Left lung (tissue), 10 donors: ENCODE results near the gene HBA1. TPM values are rescaled to one million over a fixed set of nuclear protein-coding genes. Genes with fewer than 3 reads are reported as not detected.
A peak's percentile ranks its signal among the peaks of the same experiment; 100 is the strongest.

Experiments
- ATAC-seq: fragments of 200-7000 bp; cut with Tn5 transposase; one replicate; pipeline ENCODE4 v1.9.1; 2020; ENCODE audit warnings: moderate library complexity
- DNase-seq, 4 donors: peaks; one replicate each; pipeline ENCODE4 v3.0.0-alpha.2; 2013 to 2020
- H3K27ac ChIP-seq, 2 donors: fragments of 200-600 bp; sonication (generic) in 1 of 2; one replicate each; pipeline versions ENCODE4 v1.5.0 to v1.8.0; 2020 to 2021
- H3K27me3 ChIP-seq, 2 donors: fragments of 200-600 bp; sonication (generic) in 1 of 2; one replicate each; pipeline versions ENCODE4 v1.5.0 to v1.8.0; 2020 to 2021
- H3K36me3 ChIP-seq, 2 donors: fragments of 200-600 bp; sonication (generic) in 1 of 2; one replicate each; pipeline versions ENCODE4 v1.5.0 to v1.8.0; 2020 to 2021
- H3K4me1 ChIP-seq, 2 donors: fragments of 200-600 bp; one replicate each; pipeline ENCODE4 v1.8.0; 2021
- H3K4me3 ChIP-seq, 2 donors: fragments of 200-600 bp; sonication (generic) in 1 of 2; one replicate each; pipeline versions ENCODE4 v1.5.0 to v1.8.0; 2020 to 2021; ENCODE audit warnings: mild to moderate bottlenecking in 1 of 2
- H3K9me3 ChIP-seq, 2 donors: fragments of 200-600 bp; sonication (generic) in 1 of 2; one replicate each; pipeline versions ENCODE4 v1.5.0 to v1.8.0; 2020 to 2021
- CTCF ChIP-seq, 2 donors: fragments of 200-600 bp; sonication (generic) in 1 of 2; IDR thresholded peaks; one replicate each; pipeline versions ENCODE4 v1.5.0 to v1.8.0; 2021; ENCODE audit warnings: antibody characterized with exemption in 2 of 2
- intact Hi-C, 2 donors: fragments of 100-400 bp; cut with DNase I; formaldehyde crosslinking; loops; one replicate each; pipeline versions ENCODE4 v1.11.2 to v1.14.2; 2022
- polyA plus RNA-seq, 6 donors: library from polyadenylated mRNA; unstranded; fragments of 120-200 nt; gene quantifications; one replicate each; pipeline ENCODE4 v1.2.1, GENCODE V29; 2013; ENCODE audit not compliant: insufficient read length in 6 of 6
- total RNA-seq, 2 donors: library from RNA; stranded (reverse); fragmentation: NEBNext Ultra II Directional; extraction: Animal tissue kit (Norgen Biotek cat#: 25700); gene quantifications; one replicate each; pipeline ENCODE4 v1.2.1, GENCODE V29; 2021
- donor health status: DM: no; HTN: yes; CAD: no.
- donor health status: DM: no; HTN: no; CAD: no.

The HBA1 gene
- total and polyA plus RNA-seq, 8 donors: 159 to 3,734 (median 947) TPM

- DNase-seq (no peak), ATAC-seq (no peak)
- Histone ChIP-seq H3K4me3 (no peak overlapping the region), H3K27ac (no peak overlapping the region), H3K4me1 (no peaks in the 10 kb centered on the region), H3K27me3 (no peaks in the 10 kb centered on the region), H3K9me3 (no peaks in the 10 kb centered on the region), H3K36me3 (peaks cover 0 to 86% of the 10 kb centered on the region in 2 donors)
- TF ChIP-seq CTCF (IDR thresholded peaks at IDR 0.05): no peak
- intact Hi-C loops: no loop called here
Observed at GRCh38 chr16:189604-190186, 13.2 kb downstream of the HBA1 start.

- DNase-seq (no peak), ATAC-seq (no peak)
- Histone ChIP-seq H3K9me3 (no peaks in the 10 kb centered on the region), H3K27ac (no peak overlapping the region), H3K4me3 (no peak overlapping the region), H3K27me3 (no peaks in the 10 kb centered on the region), H3K4me1 (no peaks in the 10 kb centered on the region), H3K36me3 (peaks cover 0 to 98% of the 10 kb centered on the region in 2 donors)
- intact Hi-C loops: no loop called here
- TF ChIP-seq CTCF (IDR thresholded peaks at IDR 0.05): no peak
Observed at GRCh38 chr16:191831-192230, 15.4 kb downstream of the HBA1 start.

GRCh38 chr16:192686-193085, 16.2 kb downstream of the HBA1 start:
- H3K4me1 ChIP-seq: no peaks in the 10 kb centered on the region
- H3K4me3 ChIP-seq: no peak overlapping the region
- no peaks in the 10 kb centered on the region for H3K9me3 ChIP-seq
- ATAC-seq (no peak), DNase-seq (peak in 1 of 4 donors; percentile 19)
- intact Hi-C loops: no loop called here
- no peak for TF ChIP-seq CTCF (IDR thresholded peaks at IDR 0.05)
- H3K27ac ChIP-seq: no peak overlapping the region
- peaks cover 0 to 100% of the 10 kb centered on the region in 2 donors for H3K36me3 ChIP-seq
- H3K27me3 ChIP-seq: no peaks in the 10 kb centered on the region

GRCh38 chr16:193441-193840, 17.0 kb downstream of the HBA1 start:
- intact Hi-C loops: no loop called here
- Histone ChIP-seq H3K9me3 (no peaks in the 10 kb centered on the region), H3K27me3 (no peaks in the 10 kb centered on the region), H3K4me3 (no peak overlapping the region), H3K27ac (no peak overlapping the region), H3K36me3 (peaks cover 0 to 100% of the 10 kb centered on the region in 2 donors), H3K4me1 (no peaks in the 10 kb centered on the region)
- no peak for DNase-seq
- no peak for ATAC-seq
- TF ChIP-seq CTCF (IDR thresholded peaks at IDR 0.05): no peak

- no peaks in the 10 kb centered on the region for H3K27me3 ChIP-seq
- no peaks in the 10 kb centered on the region for H3K4me1 ChIP-seq
- peaks cover 0 to 100% of the 10 kb centered on the region in 2 donors for H3K36me3 ChIP-seq
- H3K27ac ChIP-seq: no peak overlapping the region
- ATAC-seq (no peak), DNase-seq (no peak)
- H3K9me3 ChIP-seq: no peaks in the 10 kb centered on the region
- no peak overlapping the region for H3K4me3 ChIP-seq
- intact Hi-C loops: no loop called here
- no peak for TF ChIP-seq CTCF (IDR thresholded peaks at IDR 0.05)
Observed at GRCh38 chr16:194516-194915, 18.0 kb downstream of the HBA1 start.
